ENCODE measurements around the gene ABL2. TPM values are rescaled to one million over a fixed set of nuclear protein-coding genes. Genes with fewer than 3 reads are reported as not detected.

The ABL2 gene
- total and polyA plus RNA-seq, 9 of the 15 experiments (the other 6 are each of a cell fraction or from before 2014, with no cell fraction given): 1.4 to 15.0 (median 8.6) TPM

GRCh38 chr1:179080866-179081686 lies 148.4 kb downstream of the ABL2 start (continued):
- TF ChIP-seq SAP30 (IDR thresholded peaks at IDR 0.05; ENCODE audit: borderline replicate concordance, insufficient read depth, low read depth, low read length, poor library complexity, severe bottlenecking): no peak
- 0 out of 2 replicates have a peak, but pooled peaks have one; percentile 74 for TF ChIP-seq KAT7 (CRISPR knock-in tag; IDR thresholded peaks at IDR 0.05; ENCODE audit: borderline replicate concordance)
- TF ChIP-seq, protein P1, sequence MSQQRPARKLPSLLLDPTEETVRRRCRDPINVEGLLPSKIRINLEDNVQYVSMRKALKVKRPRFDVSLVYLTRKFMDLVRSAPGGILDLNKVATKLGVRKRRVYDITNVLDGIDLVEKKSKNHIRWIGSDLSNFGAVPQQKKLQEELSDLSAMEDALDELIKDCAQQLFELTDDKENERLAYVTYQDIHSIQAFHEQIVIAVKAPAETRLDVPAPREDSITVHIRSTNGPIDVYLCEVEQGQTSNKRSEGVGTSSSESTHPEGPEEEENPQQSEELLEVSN (IDR thresholded peaks at IDR 0.05; ENCODE audit: borderline replicate concordance in 1 of 2, extremely low read depth in 1 of 2, insufficient read depth in 1 of 2, insufficient read length in 1 of 2, low read depth in 1 of 2, low read length in 1 of 2, poor library complexity in 1 of 2, severe bottlenecking in 1 of 2): peak in 1 of 2 experiments; percentile 1
- peak; percentile 34; the same call in 1 of the 2 replicates for TF ChIP-seq ZBTB7A (IDR thresholded peaks at IDR 0.05; ENCODE audit: borderline replicate concordance, control insufficient read depth, low read depth, low read length)
- peak; percentile 66; the same call in 1 of the 2 replicates for TF ChIP-seq E2F3 (CRISPR knock-in tag; IDR thresholded peaks at IDR 0.05)
- TF ChIP-seq ZNF324 (CRISPR knock-in tag; IDR thresholded peaks at IDR 0.05): peak; percentile 43; the same call in 1 of the 2 replicates
- no peak for TF ChIP-seq ZBTB9 (CRISPR knock-in tag; IDR thresholded peaks at IDR 0.05)
- TF ChIP-seq CHD4 (IDR thresholded peaks at IDR 0.05; ENCODE audit: insufficient read depth, insufficient replicate concordance, low read depth, low read length, poor library complexity, severe bottlenecking): no peak
- peak; percentile 55; the same call in 1 of the 2 replicates for TF ChIP-seq MIER1 (IDR thresholded peaks at IDR 0.05; ENCODE audit: low read depth)
- 0 out of 2 replicates have a peak, but pooled peaks have one; percentile 25 for TF ChIP-seq SMC3 (conservative IDR thresholded peaks at IDR 0.05; ENCODE audit: insufficient read depth, low read depth, low read length)
- 0 out of 2 replicates have a peak, but pooled peaks have one; percentile 6 for TF ChIP-seq THAP7 (CRISPR knock-in tag; IDR thresholded peaks at IDR 0.05)
- 0 out of 2 replicates have a peak, but pooled peaks have one; percentile 13 for TF ChIP-seq SUPT5H (IDR thresholded peaks at IDR 0.05)
